ENCODE measurements around the gene PLEKHM3. TPM values are rescaled to one million over a fixed set of nuclear protein-coding genes. Genes with fewer than 3 reads are reported as not detected.

PLEKHM3 gene
- total RNA-seq, 1 donor from 2014 or later, result 12.5 TPM

DNA sequence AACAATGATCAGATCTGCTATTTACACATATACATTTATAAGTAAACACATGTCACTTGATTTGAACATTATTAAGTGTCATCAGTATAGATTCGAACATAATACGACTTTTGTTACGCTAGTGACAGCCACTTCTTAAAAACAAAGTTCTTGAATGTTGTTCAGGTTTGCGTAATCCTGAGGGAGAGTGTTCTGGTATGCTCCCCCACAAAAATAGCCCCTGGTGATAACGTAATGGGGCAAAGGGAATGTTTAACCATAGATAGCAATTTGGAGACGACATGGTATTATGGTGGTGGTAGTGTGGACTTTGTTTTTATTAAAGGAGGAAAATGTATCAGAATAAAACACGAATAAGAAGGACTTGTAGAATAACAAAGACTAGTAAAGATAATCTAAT is 90.6 kb downstream of the PLEKHM3 start:
- TF ChIP-seq CTCF (IDR thresholded peaks at IDR 0.05), result no peak
- Mint-ChIP-seq H3K27me3 (ENCODE audit: unreplicated experiment) (no peaks in the 10 kb centered on the region), H3K36me3 (ENCODE audit: unreplicated experiment) (peaks cover 7% of the 10 kb centered on the region), H3K9me3 (ENCODE audit: unreplicated experiment) (no peaks in the 10 kb centered on the region), H3K27ac (ENCODE audit: unreplicated experiment) (no peak overlapping the region), H3K4me1 (ENCODE audit: unreplicated experiment) (no peaks in the 10 kb centered on the region), H3K4me3 (ENCODE audit: unreplicated experiment) (no peak overlapping the region)
- DNase-seq (ENCODE audit: extremely low spot score, unreplicated experiment), result no peak

GRCh38 chr2:207933396-207934065 is 91.8 kb downstream of the PLEKHM3 start:
- Mint-ChIP-seq H3K9me3 (ENCODE audit: unreplicated experiment) (no peaks in the 10 kb centered on the region), H3K27me3 (ENCODE audit: unreplicated experiment) (no peaks in the 10 kb centered on the region), H3K36me3 (ENCODE audit: unreplicated experiment) (peaks cover 10% of the 10 kb centered on the region), H3K4me1 (ENCODE audit: unreplicated experiment) (no peaks in the 10 kb centered on the region), H3K4me3 (ENCODE audit: unreplicated experiment) (no peak overlapping the region), H3K27ac (ENCODE audit: unreplicated experiment) (no peak overlapping the region)
- TF ChIP-seq CTCF (IDR thresholded peaks at IDR 0.05), result no peak
- no peak for DNase-seq (ENCODE audit: extremely low spot score, unreplicated experiment)

DNA sequence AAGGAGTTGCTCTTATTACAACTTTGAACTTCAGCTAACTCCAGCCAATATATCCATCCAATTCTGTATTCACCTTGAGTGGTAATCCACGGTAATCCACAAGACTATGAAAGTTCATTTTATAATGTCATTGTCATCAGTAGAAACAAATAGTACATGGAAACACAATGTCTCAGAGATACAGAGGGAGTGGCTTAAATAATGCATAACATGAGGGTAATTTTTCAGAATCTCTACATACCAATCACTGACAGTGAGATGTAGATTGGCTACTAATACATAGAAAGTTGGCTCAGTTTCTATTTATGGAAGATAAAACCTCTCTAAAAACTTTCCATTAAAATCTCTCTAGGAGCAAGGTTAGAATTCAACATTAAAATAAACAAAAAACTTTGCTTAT is 93.2 kb downstream of the PLEKHM3 start:
- no peak for DNase-seq (ENCODE audit: extremely low spot score, unreplicated experiment)
- peaks cover 14% of the 10 kb centered on the region for H3K36me3 Mint-ChIP-seq (ENCODE audit: unreplicated experiment)
- H3K27ac Mint-ChIP-seq (ENCODE audit: unreplicated experiment), result peak overlapping the region; percentile 10
- H3K9me3 Mint-ChIP-seq (ENCODE audit: unreplicated experiment), result no peaks in the 10 kb centered on the region
- no peak overlapping the region for H3K4me3 Mint-ChIP-seq (ENCODE audit: unreplicated experiment)
- no peak for TF ChIP-seq CTCF (IDR thresholded peaks at IDR 0.05)
- H3K27me3 Mint-ChIP-seq (ENCODE audit: unreplicated experiment), result no peaks in the 10 kb centered on the region
- H3K4me1 Mint-ChIP-seq (ENCODE audit: unreplicated experiment), result no peaks in the 10 kb centered on the region

GRCh38 chr2:207930747-207931146 is 94.6 kb downstream of the PLEKHM3 start:
- no peak overlapping the region for H3K4me3 Mint-ChIP-seq (ENCODE audit: unreplicated experiment)
- TF ChIP-seq CTCF (IDR thresholded peaks at IDR 0.05), result no peak
- H3K27me3 Mint-ChIP-seq (ENCODE audit: unreplicated experiment), result no peaks in the 10 kb centered on the region
- no peaks in the 10 kb centered on the region for H3K9me3 Mint-ChIP-seq (ENCODE audit: unreplicated experiment)
- peaks cover 14% of the 10 kb centered on the region for H3K36me3 Mint-ChIP-seq (ENCODE audit: unreplicated experiment)
- H3K4me1 Mint-ChIP-seq (ENCODE audit: unreplicated experiment), result peaks cover 11% of the 10 kb centered on the region
- no peak overlapping the region for H3K27ac Mint-ChIP-seq (ENCODE audit: unreplicated experiment)
- no peak for DNase-seq (ENCODE audit: extremely low spot score, unreplicated experiment)

GRCh38 chr2:207929923-207930322 is 95.4 kb downstream of the PLEKHM3 start:
- H3K4me3 Mint-ChIP-seq (ENCODE audit: unreplicated experiment), result no peak overlapping the region
- TF ChIP-seq CTCF (IDR thresholded peaks at IDR 0.05), result no peak
- no peak overlapping the region for H3K27ac Mint-ChIP-seq (ENCODE audit: unreplicated experiment)
- H3K4me1 Mint-ChIP-seq (ENCODE audit: unreplicated experiment), result peaks cover 14% of the 10 kb centered on the region
- H3K9me3 Mint-ChIP-seq (ENCODE audit: unreplicated experiment), result no peaks in the 10 kb centered on the region
- no peaks in the 10 kb centered on the region for H3K27me3 Mint-ChIP-seq (ENCODE audit: unreplicated experiment)
- no peak for DNase-seq (ENCODE audit: extremely low spot score, unreplicated experiment)
- H3K36me3 Mint-ChIP-seq (ENCODE audit: unreplicated experiment), result peaks cover 15% of the 10 kb centered on the region
